ENCODE data around the gene SPEM3. TPM values are rescaled to one million over a fixed set of nuclear protein-coding genes. Genes with fewer than 3 reads are reported as not detected.

The SPEM3 gene
- total RNA-seq, 2 donors from 2014 or later = not detected

- Histone ChIP-seq H3K4me3 (ENCODE audit: low read length) (peak within 1 kb of the TSS; percentile 84), H3K36me3 (ENCODE audit: control insufficient read depth, insufficient read depth, low read length) (no peaks in the 10 kb centered on the region), H3K9ac (ENCODE audit: extremely low read depth, low read length, poor library complexity, severe bottlenecking) (peak within 1 kb of the TSS; percentile 45), H3K27me3 (ENCODE audit: control insufficient read depth, insufficient read depth, low read length, poor library complexity, severe bottlenecking) (peaks cover 39% of the 10 kb centered on the region), H3K9me3 (ENCODE audit: control insufficient read depth, low read length) (peaks cover 9% of the 10 kb centered on the region), H3K27ac (ENCODE audit: low read depth, low read length) (no peak within 1 kb of the TSS), H3K4me1 (ENCODE audit: control insufficient read depth, insufficient read depth, low read length) (peaks cover 4% of the 10 kb centered on the region)
- H3K36me3 Mint-ChIP-seq (ENCODE audit: low read depth) = peaks cover 6% of the 10 kb centered on the region
- H3K4me1 Mint-ChIP-seq = peaks cover 9% of the 10 kb centered on the region
- peak; percentile 87 for DNase-seq
- WGBS, 2 experiments (ENCODE audit: insufficient coverage in 1 of 2, insufficient read length in 1 of 2) = 7 to 9% methylated on average over 27 to 52 of the region's 52 CpGs
- peak within 1 kb of the TSS; percentile 72 for H3K4me3 Mint-ChIP-seq
- peaks cover 47% of the 10 kb centered on the region for H3K27me3 Mint-ChIP-seq (ENCODE audit: insufficient read depth)
- H3K9me3 Mint-ChIP-seq = peaks cover 5% of the 10 kb centered on the region
- no peak within 1 kb of the TSS for H3K27ac Mint-ChIP-seq
- TF ChIP-seq, protein P1, sequence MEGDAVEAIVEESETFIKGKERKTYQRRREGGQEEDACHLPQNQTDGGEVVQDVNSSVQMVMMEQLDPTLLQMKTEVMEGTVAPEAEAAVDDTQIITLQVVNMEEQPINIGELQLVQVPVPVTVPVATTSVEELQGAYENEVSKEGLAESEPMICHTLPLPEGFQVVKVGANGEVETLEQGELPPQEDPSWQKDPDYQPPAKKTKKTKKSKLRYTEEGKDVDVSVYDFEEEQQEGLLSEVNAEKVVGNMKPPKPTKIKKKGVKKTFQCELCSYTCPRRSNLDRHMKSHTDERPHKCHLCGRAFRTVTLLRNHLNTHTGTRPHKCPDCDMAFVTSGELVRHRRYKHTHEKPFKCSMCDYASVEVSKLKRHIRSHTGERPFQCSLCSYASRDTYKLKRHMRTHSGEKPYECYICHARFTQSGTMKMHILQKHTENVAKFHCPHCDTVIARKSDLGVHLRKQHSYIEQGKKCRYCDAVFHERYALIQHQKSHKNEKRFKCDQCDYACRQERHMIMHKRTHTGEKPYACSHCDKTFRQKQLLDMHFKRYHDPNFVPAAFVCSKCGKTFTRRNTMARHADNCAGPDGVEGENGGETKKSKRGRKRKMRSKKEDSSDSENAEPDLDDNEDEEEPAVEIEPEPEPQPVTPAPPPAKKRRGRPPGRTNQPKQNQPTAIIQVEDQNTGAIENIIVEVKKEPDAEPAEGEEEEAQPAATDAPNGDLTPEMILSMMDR (conservative IDR thresholded peaks at IDR 0.05) = peak; percentile 37
Observed at GRCh38 chr17:7380855-7381683, 47.6 kb upstream of the SPEM3 start, which contains the start of gene TNK1. Gene TNK1 (plus strand): TSS chr17:7381089. CDS start chr17:7382927, 1,838 bp downstream.

DNA sequence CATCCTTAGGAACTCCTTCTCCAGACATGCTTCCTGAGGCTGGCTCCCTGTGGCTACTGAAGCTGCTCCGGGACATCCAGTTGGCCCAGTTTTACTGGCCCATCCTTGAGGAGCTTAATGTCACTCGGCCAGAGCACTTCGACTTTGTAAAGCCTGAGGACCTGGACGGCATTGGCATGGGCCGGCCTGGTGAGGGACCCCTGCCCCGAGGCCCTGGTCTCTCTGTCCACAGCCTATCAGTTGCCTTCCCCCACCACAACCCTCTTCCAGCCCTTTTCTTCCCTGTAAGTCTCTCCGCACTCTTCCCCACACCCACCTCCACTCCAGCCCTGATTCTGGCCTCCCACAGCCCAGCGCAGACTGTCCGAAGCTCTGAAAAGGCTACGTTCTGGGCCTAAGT, 45.8 kb upstream of the SPEM3 start:
- H3K4me3 ChIP-seq (ENCODE audit: low read length) = no peak overlapping the region
- no peak overlapping the region for H3K27ac ChIP-seq (ENCODE audit: low read depth, low read length)
- peaks cover 39% of the 10 kb centered on the region for H3K27me3 ChIP-seq (ENCODE audit: control insufficient read depth, insufficient read depth, low read length, poor library complexity, severe bottlenecking)
- no peaks in the 10 kb centered on the region for H3K36me3 ChIP-seq (ENCODE audit: control insufficient read depth, insufficient read depth, low read length)
- peak; percentile 53 for DNase-seq
- WGBS, 2 experiments (ENCODE audit: insufficient coverage in 1 of 2, insufficient read length in 1 of 2) = 88 to 92% methylated on average over 9 to 10 of the region's 10 CpGs
- Mint-ChIP-seq H3K4me1 (peaks cover 9% of the 10 kb centered on the region), H3K4me3 (no peak overlapping the region), H3K36me3 (ENCODE audit: low read depth) (peaks cover 18% of the 10 kb centered on the region), H3K27me3 (ENCODE audit: insufficient read depth) (peaks cover 46% of the 10 kb centered on the region), H3K9me3 (peaks cover 5% of the 10 kb centered on the region), H3K27ac (no peak overlapping the region)
- TF ChIP-seq, protein P1 (conservative IDR thresholded peaks at IDR 0.05) = no peak
- peaks cover 9% of the 10 kb centered on the region for H3K9me3 ChIP-seq (ENCODE audit: control insufficient read depth, low read length)
- H3K4me1 ChIP-seq (ENCODE audit: control insufficient read depth, insufficient read depth, low read length) = peaks cover 4% of the 10 kb centered on the region
- no peak overlapping the region for H3K9ac ChIP-seq (ENCODE audit: extremely low read depth, low read length, poor library complexity, severe bottlenecking)

- H3K4me3 ChIP-seq (ENCODE audit: low read length) = no peak overlapping the region
- TF ChIP-seq, protein P1 (conservative IDR thresholded peaks at IDR 0.05) = no peak
- H3K36me3 ChIP-seq (ENCODE audit: control insufficient read depth, insufficient read depth, low read length) = no peaks in the 10 kb centered on the region
- peaks cover 20% of the 10 kb centered on the region for H3K36me3 Mint-ChIP-seq (ENCODE audit: low read depth)
- peaks cover 39% of the 10 kb centered on the region for H3K27me3 ChIP-seq (ENCODE audit: control insufficient read depth, insufficient read depth, low read length, poor library complexity, severe bottlenecking)
- H3K27ac ChIP-seq (ENCODE audit: low read depth, low read length) = no peak overlapping the region
- H3K9me3 ChIP-seq (ENCODE audit: control insufficient read depth, low read length) = peaks cover 9% of the 10 kb centered on the region
- 92 to 93% methylated on average over 6 to 11 of the region's 11 CpGs for WGBS, 2 experiments (ENCODE audit: insufficient coverage in 1 of 2, insufficient read length in 1 of 2)
- no peak overlapping the region for H3K9ac ChIP-seq (ENCODE audit: extremely low read depth, low read length, poor library complexity, severe bottlenecking)
- DNase-seq = peak; percentile 49
- H3K27me3 Mint-ChIP-seq (ENCODE audit: insufficient read depth) = peaks cover 46% of the 10 kb centered on the region
- no peak overlapping the region for H3K4me3 Mint-ChIP-seq
- no peak overlapping the region for H3K27ac Mint-ChIP-seq
- peaks cover 9% of the 10 kb centered on the region for H3K4me1 Mint-ChIP-seq
- peaks cover 4% of the 10 kb centered on the region for H3K4me1 ChIP-seq (ENCODE audit: control insufficient read depth, insufficient read depth, low read length)
- peaks cover 5% of the 10 kb centered on the region for H3K9me3 Mint-ChIP-seq
Observed at GRCh38 chr17:7383371-7383741, 45.3 kb upstream of the SPEM3 start.

All from endodermal cell (in vitro differentiated cells).